GM23338 (cell line): Measurements from ENCODE around the gene PDE4B. TPM values are rescaled to one million over a fixed set of nuclear protein-coding genes. Genes with fewer than 3 reads are reported as not detected.

Experiments
- ATAC-seq: fragments of 200-7000 bp; cut with Tn5 transposase; 3 replicates; pipeline ENCODE4 v1.9.1; 2020
- DNase-seq: peaks from one replicate; pipeline ENCODE4 v3.0.0-alpha.2; 2015; ENCODE audit warnings: low spot score
- H2AFZ ChIP-seq: fragments of 200-600 bp; sonication (generic); 2 replicates; pipeline ENCODE4 v1.8.0; 2016; ENCODE audit warnings: antibody characterized with exemption, mild to moderate bottlenecking, moderate library complexity
- H3F3A ChIP-seq: fragments of 200-600 bp; sonication (generic); replicated peaks from 2 replicates; pipeline ENCODE4 v1.8.0; 2017; ENCODE audit warnings: antibody characterized with exemption, mixed run types, low read depth
- H3K27ac ChIP-seq: fragments of 200-600 bp; sonication (generic); 2 replicates; pipeline ENCODE4 v1.6.1; 2016; ENCODE audit warnings: low read depth
- H3K27me3 ChIP-seq: fragments of 200-600 bp; sonication (generic); 2 replicates; pipeline ENCODE4 v1.8.0; 2016; ENCODE audit warnings: mild to moderate bottlenecking, mixed run types, moderate library complexity; ENCODE audit not compliant: insufficient read depth
- H3K36me3 ChIP-seq: fragments of 200-600 bp; sonication (generic); 2 replicates; pipeline ENCODE4 v1.8.0; 2016; ENCODE audit warnings: mild to moderate bottlenecking; ENCODE audit not compliant: insufficient read depth
- H3K4me1 ChIP-seq: fragments of 200-600 bp; sonication (generic); 2 replicates; pipeline ENCODE4 v1.8.0; 2016; ENCODE audit warnings: mild to moderate bottlenecking, moderate library complexity; ENCODE audit not compliant: insufficient read depth
- H3K4me2 ChIP-seq: fragments of 200-600 bp; sonication (generic); 2 replicates; pipeline ENCODE4 v1.7.1; 2017; ENCODE audit warnings: mixed run types
- H3K4me3 ChIP-seq: fragments of 200-600 bp; sonication (generic); 2 replicates; pipeline ENCODE4 v1.6.1; 2016; ENCODE audit warnings: mixed run types
- H3K79me2 ChIP-seq: fragments of 200-600 bp; sonication (generic); replicated peaks from 2 replicates; pipeline ENCODE4 v1.8.0; 2017; ENCODE audit warnings: mild to moderate bottlenecking; ENCODE audit not compliant: insufficient read depth
- H3K9me2 ChIP-seq: fragments of 200-600 bp; sonication (generic); 2 replicates; pipeline ENCODE4 v1.8.0; 2017; ENCODE audit not compliant: insufficient read depth
- H4K20me1 ChIP-seq: fragments of 200-600 bp; sonication (generic); replicated peaks from 2 replicates; pipeline ENCODE4 v1.8.0; 2017; ENCODE audit warnings: mild to moderate bottlenecking; ENCODE audit not compliant: insufficient read depth
- H3K27ac Mint-ChIP-seq: 2 replicates; pipeline ENCODE4 v1.8.0; 2020; ENCODE audit warnings: inconsistent platforms, mild to moderate bottlenecking, moderate library complexity, mixed read lengths
- H3K27me3 Mint-ChIP-seq: 3 replicates; pipeline ENCODE4 v1.8.0; 2022; ENCODE audit warnings: low read depth, mild to moderate bottlenecking, moderate library complexity, mixed read lengths, inconsistent platforms; ENCODE audit not compliant: insufficient read depth, poor library complexity
- H3K36me3 Mint-ChIP-seq: 3 replicates; pipeline ENCODE4 v1.8.0; 2021; ENCODE audit warnings: low read depth, mild to moderate bottlenecking, inconsistent platforms, moderate library complexity, mixed read lengths
- H3K4me1 Mint-ChIP-seq: 3 replicates; pipeline ENCODE4 v1.8.0; 2020; ENCODE audit warnings: mild to moderate bottlenecking, inconsistent platforms, mixed read lengths
- H3K4me3 Mint-ChIP-seq: 3 replicates; pipeline ENCODE4 v1.8.0; 2021; ENCODE audit warnings: moderate library complexity, mild to moderate bottlenecking, inconsistent platforms, mixed read lengths
- H3K9me3 Mint-ChIP-seq: 3 replicates; pipeline ENCODE4 v1.8.0; 2020; ENCODE audit warnings: moderate library complexity, mild to moderate bottlenecking, inconsistent platforms, mixed read lengths
- CREB1 ChIP-seq: fragments of 250-450 bp; sonication (Bioruptor Pico); IDR thresholded peaks from 2 replicates; pipeline ENCODE4 v1.5.0; 2020; ENCODE audit warnings: low read depth, mild to moderate bottlenecking, moderate library complexity
- EZH2 ChIP-seq: fragments of 200-600 bp; sonication (generic); IDR thresholded peaks from one replicate; pipeline ENCODE4 v1.8.0; 2017; ENCODE audit warnings: antibody characterized with exemption, mild to moderate bottlenecking, low read depth; ENCODE audit not compliant: unreplicated experiment
- EZH2phosphoT487 ChIP-seq: fragments of 200-600 bp; sonication (generic); IDR thresholded peaks from one replicate; pipeline ENCODE4 v1.8.1; 2018; ENCODE audit warnings: antibody characterized with exemption; ENCODE audit not compliant: unreplicated experiment
- JUNB ChIP-seq: IDR thresholded peaks from one replicate; pipeline ENCODE4 v1.6.1; 2016; ENCODE audit warnings: antibody characterized with exemption; ENCODE audit not compliant: unreplicated experiment
- NANOG ChIP-seq: IDR thresholded peaks from 2 replicates; pipeline ENCODE4 v1.6.1; 2016; ENCODE audit warnings: antibody characterized with exemption, borderline replicate concordance
- POLR2AphosphoS5 ChIP-seq: IDR thresholded peaks from 2 replicates; pipeline ENCODE4 v1.6.1; 2016; ENCODE audit warnings: antibody characterized with exemption, low read depth
- STAT1 ChIP-seq: IDR thresholded peaks from one replicate; pipeline ENCODE4 v1.6.1; 2016; ENCODE audit warnings: antibody characterized with exemption; ENCODE audit not compliant: unreplicated experiment
- ZNF114 ChIP-seq: fragments of 250-450 bp; sonication (Bioruptor Pico); IDR thresholded peaks from 2 replicates; pipeline ENCODE4 v1.5.0; 2020; ENCODE audit warnings: mild to moderate bottlenecking, moderate library complexity
- ZNF331 ChIP-seq: fragments of 250-450 bp; sonication (Bioruptor Pico); IDR thresholded peaks from 2 replicates; pipeline ENCODE4 v1.5.0; 2020; ENCODE audit warnings: low read depth, mild to moderate bottlenecking, moderate library complexity
- polyA plus RNA-seq: library from polyadenylated mRNA; unstranded; fragments of >200 nt; fragmentation: Nextera tagmentation; extraction: Ambion mirVana; gene quantifications from 2 replicates; pipeline ENCODE4 v1.2.1, GENCODE V29; 2016
- total RNA-seq: library from RNA; depleted of rRNA; stranded (reverse); fragments of >200 nt; shearing (Covaris generic); gene quantifications from 2 replicates; pipeline ENCODE4 v1.2.3, GENCODE V29; 2014
- TF ChIP-seq, protein P1 (sequence below): IDR thresholded peaks from one replicate; pipeline ENCODE4 v1.6.1; 2018; ENCODE audit warnings: antibody characterized with exemption; ENCODE audit not compliant: unreplicated experiment
- TF ChIP-seq, protein P2 (sequence below): IDR thresholded peaks from 2 replicates; pipeline ENCODE4 v1.6.1; 2016; ENCODE audit warnings: antibody characterized with exemption
- TF ChIP-seq, protein P3 (sequence below): fragments of 250-450 bp; sonication (Bioruptor Pico); IDR thresholded peaks from 2 replicates; pipeline ENCODE4 v1.5.0; 2020; ENCODE audit warnings: mild to moderate bottlenecking, moderate library complexity
- TF ChIP-seq, protein P4 (sequence below), 2 experiments: fragments of 200-600 bp in 1 of 2; sonication (generic) in 1 of 2; conservative IDR thresholded peaks; 2 replicates each; pipeline versions ENCODE4 v1.5.1 to v1.6.1; 2016 to 2017; ENCODE audit warnings: antibody characterized with exemption in 2 of 2, low read depth in 2 of 2, mild to moderate bottlenecking in 2 of 2, moderate library complexity in 1 of 2

Gene PDE4B
- total and polyA plus RNA-seq, 2 experiments from 2014 or later: 14.0 to 25.6 TPM

DNA sequence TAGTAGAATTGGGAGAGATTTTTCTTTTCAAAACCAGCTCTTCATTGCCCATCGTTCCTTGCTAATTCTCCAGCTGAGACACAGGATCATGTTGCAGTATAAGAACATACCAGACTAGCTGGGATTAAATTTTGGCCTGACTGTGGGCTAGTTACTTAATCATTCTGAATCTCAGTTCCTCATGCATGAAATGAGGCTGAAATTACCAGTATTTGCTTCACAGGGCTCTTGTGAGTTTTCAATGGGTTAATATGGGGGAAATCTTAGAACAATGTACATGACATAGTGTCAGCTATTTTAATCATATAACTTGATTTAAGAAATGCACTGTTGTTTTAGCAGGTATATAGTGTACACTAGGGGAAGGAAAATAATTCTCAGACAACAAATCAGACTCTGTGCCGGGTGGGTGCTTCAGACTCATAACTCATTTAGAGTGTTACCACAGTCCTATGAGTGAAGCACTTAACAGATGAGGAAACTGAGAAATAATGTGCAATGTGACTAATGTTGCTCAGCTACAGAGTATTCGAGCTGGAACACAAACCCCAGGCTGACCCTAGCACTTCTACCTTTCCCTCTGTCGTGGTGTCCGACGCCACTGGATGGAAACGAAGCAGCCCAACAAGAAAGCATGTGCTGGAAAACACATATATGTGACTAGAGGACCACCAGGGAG lies 603.7 kb downstream of the PDE4B start:
- Histone ChIP-seq H3F3A (no peaks in the 10 kb centered on the region), H3K4me2 (no peak overlapping the region), H3K9me2 (peaks cover 6% of the 10 kb centered on the region; the same call in 1 of the 2 replicates), H3K27ac (no peak overlapping the region), H2AFZ (no peak overlapping the region), H3K4me3 (no peak overlapping the region), H4K20me1 (no peaks in the 10 kb centered on the region), H3K79me2 (no peaks in the 10 kb centered on the region), H3K36me3 (no peaks in the 10 kb centered on the region), H3K4me1 (no peaks in the 10 kb centered on the region), H3K27me3 (no peaks in the 10 kb centered on the region)
- Mint-ChIP-seq H3K36me3 (no peaks in the 10 kb centered on the region), H3K27me3 (no peaks in the 10 kb centered on the region), H3K9me3 (no peaks in the 10 kb centered on the region; the same call in 2 of the 3 replicates), H3K4me1 (no peaks in the 10 kb centered on the region; the same call in 2 of the 3 replicates), H3K4me3 (no peak overlapping the region), H3K27ac (no peak overlapping the region)
- TF ChIP-seq CREB1 (CRISPR knock-in tag) (no peak), EZH2 (no peak), STAT1 (no peak), JUNB (no peak), POLR2AphosphoS5 (no peak), ZNF114 (no peak), EZH2phosphoT487 (no peak), NANOG (no peak), ZNF331 (no peak)
- TF ChIP-seq, protein P1, sequence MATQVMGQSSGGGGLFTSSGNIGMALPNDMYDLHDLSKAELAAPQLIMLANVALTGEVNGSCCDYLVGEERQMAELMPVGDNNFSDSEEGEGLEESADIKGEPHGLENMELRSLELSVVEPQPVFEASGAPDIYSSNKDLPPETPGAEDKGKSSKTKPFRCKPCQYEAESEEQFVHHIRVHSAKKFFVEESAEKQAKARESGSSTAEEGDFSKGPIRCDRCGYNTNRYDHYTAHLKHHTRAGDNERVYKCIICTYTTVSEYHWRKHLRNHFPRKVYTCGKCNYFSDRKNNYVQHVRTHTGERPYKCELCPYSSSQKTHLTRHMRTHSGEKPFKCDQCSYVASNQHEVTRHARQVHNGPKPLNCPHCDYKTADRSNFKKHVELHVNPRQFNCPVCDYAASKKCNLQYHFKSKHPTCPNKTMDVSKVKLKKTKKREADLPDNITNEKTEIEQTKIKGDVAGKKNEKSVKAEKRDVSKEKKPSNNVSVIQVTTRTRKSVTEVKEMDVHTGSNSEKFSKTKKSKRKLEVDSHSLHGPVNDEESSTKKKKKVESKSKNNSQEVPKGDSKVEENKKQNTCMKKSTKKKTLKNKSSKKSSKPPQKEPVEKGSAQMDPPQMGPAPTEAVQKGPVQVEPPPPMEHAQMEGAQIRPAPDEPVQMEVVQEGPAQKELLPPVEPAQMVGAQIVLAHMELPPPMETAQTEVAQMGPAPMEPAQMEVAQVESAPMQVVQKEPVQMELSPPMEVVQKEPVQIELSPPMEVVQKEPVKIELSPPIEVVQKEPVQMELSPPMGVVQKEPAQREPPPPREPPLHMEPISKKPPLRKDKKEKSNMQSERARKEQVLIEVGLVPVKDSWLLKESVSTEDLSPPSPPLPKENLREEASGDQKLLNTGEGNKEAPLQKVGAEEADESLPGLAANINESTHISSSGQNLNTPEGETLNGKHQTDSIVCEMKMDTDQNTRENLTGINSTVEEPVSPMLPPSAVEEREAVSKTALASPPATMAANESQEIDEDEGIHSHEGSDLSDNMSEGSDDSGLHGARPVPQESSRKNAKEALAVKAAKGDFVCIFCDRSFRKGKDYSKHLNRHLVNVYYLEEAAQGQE: no peak
- TF ChIP-seq, protein P2, sequence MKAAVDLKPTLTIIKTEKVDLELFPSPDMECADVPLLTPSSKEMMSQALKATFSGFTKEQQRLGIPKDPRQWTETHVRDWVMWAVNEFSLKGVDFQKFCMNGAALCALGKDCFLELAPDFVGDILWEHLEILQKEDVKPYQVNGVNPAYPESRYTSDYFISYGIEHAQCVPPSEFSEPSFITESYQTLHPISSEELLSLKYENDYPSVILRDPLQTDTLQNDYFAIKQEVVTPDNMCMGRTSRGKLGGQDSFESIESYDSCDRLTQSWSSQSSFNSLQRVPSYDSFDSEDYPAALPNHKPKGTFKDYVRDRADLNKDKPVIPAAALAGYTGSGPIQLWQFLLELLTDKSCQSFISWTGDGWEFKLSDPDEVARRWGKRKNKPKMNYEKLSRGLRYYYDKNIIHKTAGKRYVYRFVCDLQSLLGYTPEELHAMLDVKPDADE: no peak
- TF ChIP-seq, protein P3, sequence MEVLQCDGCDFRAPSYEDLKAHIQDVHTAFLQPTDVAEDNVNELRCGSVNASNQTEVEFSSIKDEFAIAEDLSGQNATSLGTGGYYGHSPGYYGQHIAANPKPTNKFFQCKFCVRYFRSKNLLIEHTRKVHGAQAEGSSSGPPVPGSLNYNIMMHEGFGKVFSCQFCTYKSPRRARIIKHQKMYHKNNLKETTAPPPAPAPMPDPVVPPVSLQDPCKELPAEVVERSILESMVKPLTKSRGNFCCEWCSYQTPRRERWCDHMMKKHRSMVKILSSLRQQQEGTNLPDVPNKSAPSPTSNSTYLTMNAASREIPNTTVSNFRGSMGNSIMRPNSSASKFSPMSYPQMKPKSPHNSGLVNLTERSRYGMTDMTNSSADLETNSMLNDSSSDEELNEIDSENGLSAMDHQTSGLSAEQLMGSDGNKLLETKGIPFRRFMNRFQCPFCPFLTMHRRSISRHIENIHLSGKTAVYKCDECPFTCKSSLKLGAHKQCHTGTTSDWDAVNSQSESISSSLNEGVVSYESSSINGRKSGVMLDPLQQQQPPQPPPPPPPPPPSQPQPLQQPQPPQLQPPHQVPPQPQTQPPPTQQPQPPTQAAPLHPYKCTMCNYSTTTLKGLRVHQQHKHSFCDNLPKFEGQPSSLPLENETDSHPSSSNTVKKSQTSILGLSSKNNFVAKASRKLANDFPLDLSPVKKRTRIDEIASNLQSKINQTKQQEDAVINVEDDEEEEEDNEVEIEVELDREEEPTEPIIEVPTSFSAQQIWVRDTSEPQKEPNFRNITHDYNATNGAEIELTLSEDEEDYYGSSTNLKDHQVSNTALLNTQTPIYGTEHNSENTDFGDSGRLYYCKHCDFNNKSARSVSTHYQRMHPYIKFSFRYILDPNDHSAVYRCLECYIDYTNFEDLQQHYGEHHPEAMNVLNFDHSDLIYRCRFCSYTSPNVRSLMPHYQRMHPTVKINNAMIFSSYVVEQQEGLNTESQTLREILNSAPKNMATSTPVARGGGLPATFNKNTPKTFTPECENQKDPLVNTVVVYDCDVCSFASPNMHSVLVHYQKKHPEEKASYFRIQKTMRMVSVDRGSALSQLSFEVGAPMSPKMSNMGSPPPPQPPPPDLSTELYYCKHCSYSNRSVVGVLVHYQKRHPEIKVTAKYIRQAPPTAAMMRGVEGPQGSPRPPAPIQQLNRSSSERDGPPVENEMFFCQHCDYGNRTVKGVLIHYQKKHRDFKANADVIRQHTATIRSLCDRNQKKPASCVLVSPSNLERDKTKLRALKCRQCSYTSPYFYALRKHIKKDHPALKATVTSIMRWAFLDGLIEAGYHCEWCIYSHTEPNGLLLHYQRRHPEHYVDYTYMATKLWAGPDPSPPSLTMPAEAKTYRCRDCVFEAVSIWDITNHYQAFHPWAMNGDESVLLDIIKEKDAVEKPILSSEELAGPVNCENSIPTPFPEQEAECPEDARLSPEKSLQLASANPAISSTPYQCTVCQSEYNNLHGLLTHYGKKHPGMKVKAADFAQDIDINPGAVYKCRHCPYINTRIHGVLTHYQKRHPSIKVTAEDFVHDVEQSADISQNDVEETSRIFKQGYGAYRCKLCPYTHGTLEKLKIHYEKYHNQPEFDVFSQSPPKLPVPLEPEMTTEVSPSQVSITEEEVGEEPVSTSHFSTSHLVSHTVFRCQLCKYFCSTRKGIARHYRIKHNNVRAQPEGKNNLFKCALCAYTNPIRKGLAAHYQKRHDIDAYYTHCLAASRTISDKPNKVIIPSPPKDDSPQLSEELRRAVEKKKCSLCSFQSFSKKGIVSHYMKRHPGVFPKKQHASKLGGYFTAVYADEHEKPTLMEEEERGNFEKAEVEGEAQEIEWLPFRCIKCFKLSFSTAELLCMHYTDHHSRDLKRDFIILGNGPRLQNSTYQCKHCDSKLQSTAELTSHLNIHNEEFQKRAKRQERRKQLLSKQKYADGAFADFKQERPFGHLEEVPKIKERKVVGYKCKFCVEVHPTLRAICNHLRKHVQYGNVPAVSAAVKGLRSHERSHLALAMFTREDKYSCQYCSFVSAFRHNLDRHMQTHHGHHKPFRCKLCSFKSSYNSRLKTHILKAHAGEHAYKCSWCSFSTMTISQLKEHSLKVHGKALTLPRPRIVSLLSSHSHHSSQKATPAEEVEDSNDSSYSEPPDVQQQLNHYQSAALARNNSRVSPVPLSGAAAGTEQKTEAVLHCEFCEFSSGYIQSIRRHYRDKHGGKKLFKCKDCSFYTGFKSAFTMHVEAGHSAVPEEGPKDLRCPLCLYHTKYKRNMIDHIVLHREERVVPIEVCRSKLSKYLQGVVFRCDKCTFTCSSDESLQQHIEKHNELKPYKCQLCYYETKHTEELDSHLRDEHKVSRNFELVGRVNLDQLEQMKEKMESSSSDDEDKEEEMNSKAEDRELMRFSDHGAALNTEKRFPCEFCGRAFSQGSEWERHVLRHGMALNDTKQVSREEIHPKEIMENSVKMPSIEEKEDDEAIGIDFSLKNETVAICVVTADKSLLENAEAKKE (CRISPR knock-in tag): no peak
- TF ChIP-seq, protein P4, sequence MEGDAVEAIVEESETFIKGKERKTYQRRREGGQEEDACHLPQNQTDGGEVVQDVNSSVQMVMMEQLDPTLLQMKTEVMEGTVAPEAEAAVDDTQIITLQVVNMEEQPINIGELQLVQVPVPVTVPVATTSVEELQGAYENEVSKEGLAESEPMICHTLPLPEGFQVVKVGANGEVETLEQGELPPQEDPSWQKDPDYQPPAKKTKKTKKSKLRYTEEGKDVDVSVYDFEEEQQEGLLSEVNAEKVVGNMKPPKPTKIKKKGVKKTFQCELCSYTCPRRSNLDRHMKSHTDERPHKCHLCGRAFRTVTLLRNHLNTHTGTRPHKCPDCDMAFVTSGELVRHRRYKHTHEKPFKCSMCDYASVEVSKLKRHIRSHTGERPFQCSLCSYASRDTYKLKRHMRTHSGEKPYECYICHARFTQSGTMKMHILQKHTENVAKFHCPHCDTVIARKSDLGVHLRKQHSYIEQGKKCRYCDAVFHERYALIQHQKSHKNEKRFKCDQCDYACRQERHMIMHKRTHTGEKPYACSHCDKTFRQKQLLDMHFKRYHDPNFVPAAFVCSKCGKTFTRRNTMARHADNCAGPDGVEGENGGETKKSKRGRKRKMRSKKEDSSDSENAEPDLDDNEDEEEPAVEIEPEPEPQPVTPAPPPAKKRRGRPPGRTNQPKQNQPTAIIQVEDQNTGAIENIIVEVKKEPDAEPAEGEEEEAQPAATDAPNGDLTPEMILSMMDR (conservative IDR thresholded peaks at IDR 0.05; ENCODE audit: low read depth in 2 of 2): no peak
- no peak for ATAC-seq
- DNase-seq: no peak
